Lung (tissue), 12 donors: Measurements from ENCODE around the gene CLIC5. TPM values are rescaled to one million over a fixed set of nuclear protein-coding genes. Genes with fewer than 3 reads are reported as not detected.
A peak's percentile ranks its signal among the peaks of the same experiment; 100 is the strongest.

Experiments
- ATAC-seq: fragments of 200-7000 bp; cut with Tn5 transposase; one replicate; pipeline ENCODE4 v1.9.1; 2020; ENCODE audit warnings: moderate number of reproducible peaks; ENCODE audit not compliant: insufficient read depth, low FRiP score
- DNase-seq, 3 donors: peaks; one replicate each; pipeline ENCODE4 v3.0.0-alpha.2; 2013 to 2017
- H3K27ac ChIP-seq, 2 donors: one replicate each; pipeline ENCODE4 v1.5.1; 2013; ENCODE audit warnings: mild to moderate bottlenecking in 2 of 2, moderate library complexity in 2 of 2, control low read depth in 1 of 2, inconsistent platforms in 1 of 2, low read depth in 1 of 2, low read length in 1 of 2
- H3K27me3 ChIP-seq, 3 donors: one replicate each; pipeline ENCODE4 v1.5.1; 2013; ENCODE audit warnings: low read length in 2 of 3; ENCODE audit not compliant: control insufficient read depth in 3 of 3, insufficient read depth in 3 of 3
- H3K36me3 ChIP-seq, 4 donors: one replicate each; pipeline ENCODE4 v1.5.1; 2013; ENCODE audit warnings: low read length in 4 of 4, mild to moderate bottlenecking in 1 of 4, moderate library complexity in 1 of 4; ENCODE audit not compliant: control insufficient read depth in 4 of 4, insufficient read depth in 4 of 4
- H3K4me1 ChIP-seq, 5 donors: one replicate each; pipeline ENCODE4 v1.5.1; 2013; ENCODE audit warnings: low read length in 5 of 5, mild to moderate bottlenecking in 2 of 5, moderate library complexity in 1 of 5; ENCODE audit not compliant: control insufficient read depth in 5 of 5, insufficient read depth in 5 of 5
- H3K4me3 ChIP-seq: one replicate; pipeline ENCODE4 v1.5.1; 2013; ENCODE audit warnings: mild to moderate bottlenecking, control low read depth, moderate library complexity
- H3K9ac ChIP-seq, 2 donors: one replicate each; pipeline ENCODE4 v1.5.1; 2013; ENCODE audit warnings: low read length in 2 of 2, control low read depth in 1 of 2; ENCODE audit not compliant: insufficient read depth in 1 of 2
- H3K9me3 ChIP-seq, 4 donors: one replicate each; pipeline ENCODE4 v1.5.1; 2013; ENCODE audit warnings: low read length in 3 of 4, mild to moderate bottlenecking in 1 of 4, moderate library complexity in 1 of 4; ENCODE audit not compliant: control insufficient read depth in 4 of 4, insufficient read depth in 3 of 4
- WGBS, 2 donors: extraction: QIAGEN DNeasy Blood & Tissue Kit; methylation state at CpG; one replicate each; pipeline ENCODE4 v1.1.7; 2013; 5-methylcytosine and 5-hydroxymethylcytosine counted together
- polyA plus RNA-seq, 2 donors: library from polyadenylated mRNA; stranded (reverse); fragments of 200-250 nt; gene quantifications; one replicate each; pipeline ENCODE4 v1.2.1, GENCODE V29; 2013
- total RNA-seq, 2 donors: library from RNA; depleted of rRNA in 1 of 2; stranded (reverse); fragments of >200 nt in 1 of 2; gene quantifications; one replicate each; pipeline ENCODE4 v1.2.1, GENCODE V29; 2014 to 2021
- TF ChIP-seq, protein P1 (sequence below): IDR thresholded peaks from 2 replicates; pipeline ENCODE4 v1.5.1; 2012; ENCODE audit warnings: mild to moderate bottlenecking; ENCODE audit errors: control extremely low read depth, extremely low read depth
- donor health status: control.
- donor health status: control.
- donor health status: Bipolar disorder and iron deficiency.
- donor health status: healthy.
- donor health status: DM: yes; HTN: yes; CAD: no.

The CLIC5 gene
- total and polyA plus RNA-seq, 4 donors = 14.8 to 92.3 (median 40.7) TPM

DNA sequence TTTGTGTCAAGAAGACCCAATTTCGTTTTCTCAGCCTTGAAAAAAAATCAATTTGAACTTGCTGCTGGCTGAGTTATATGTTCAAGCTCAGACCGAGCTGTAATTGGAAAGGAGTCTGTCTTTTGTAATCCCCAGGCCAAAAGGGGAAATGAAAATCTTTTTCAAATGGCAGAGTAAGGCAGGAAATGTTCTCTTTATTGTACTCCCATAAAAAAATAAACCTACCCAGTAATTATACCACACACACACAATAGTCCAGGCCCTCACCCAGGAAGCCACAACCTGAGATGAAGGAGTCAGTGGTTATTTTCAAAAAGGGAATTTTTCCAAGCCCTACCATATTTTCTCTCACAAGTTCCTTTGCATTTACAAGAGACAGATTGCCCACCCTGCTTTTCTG, 45.3 kb downstream of the CLIC5 start:
- Histone ChIP-seq H3K36me3 (no peaks in the 10 kb centered on the region), H3K9ac (no peak overlapping the region), H3K27me3 (no peaks in the 10 kb centered on the region), H3K27ac (peak overlapping the region in 1 of 2 donors; percentile 85), H3K9me3 (no peaks in the 10 kb centered on the region), H3K4me1 (peaks cover 0 to 54% (median 0%) of the 10 kb centered on the region in 5 donors), H3K4me3 (no peak overlapping the region)
- ATAC-seq (no peak), DNase-seq (no peak)
- WGBS, 2 donors = 12 to 41% methylated on average over 2 of the region's 2 CpGs
- TF ChIP-seq, protein P1, sequence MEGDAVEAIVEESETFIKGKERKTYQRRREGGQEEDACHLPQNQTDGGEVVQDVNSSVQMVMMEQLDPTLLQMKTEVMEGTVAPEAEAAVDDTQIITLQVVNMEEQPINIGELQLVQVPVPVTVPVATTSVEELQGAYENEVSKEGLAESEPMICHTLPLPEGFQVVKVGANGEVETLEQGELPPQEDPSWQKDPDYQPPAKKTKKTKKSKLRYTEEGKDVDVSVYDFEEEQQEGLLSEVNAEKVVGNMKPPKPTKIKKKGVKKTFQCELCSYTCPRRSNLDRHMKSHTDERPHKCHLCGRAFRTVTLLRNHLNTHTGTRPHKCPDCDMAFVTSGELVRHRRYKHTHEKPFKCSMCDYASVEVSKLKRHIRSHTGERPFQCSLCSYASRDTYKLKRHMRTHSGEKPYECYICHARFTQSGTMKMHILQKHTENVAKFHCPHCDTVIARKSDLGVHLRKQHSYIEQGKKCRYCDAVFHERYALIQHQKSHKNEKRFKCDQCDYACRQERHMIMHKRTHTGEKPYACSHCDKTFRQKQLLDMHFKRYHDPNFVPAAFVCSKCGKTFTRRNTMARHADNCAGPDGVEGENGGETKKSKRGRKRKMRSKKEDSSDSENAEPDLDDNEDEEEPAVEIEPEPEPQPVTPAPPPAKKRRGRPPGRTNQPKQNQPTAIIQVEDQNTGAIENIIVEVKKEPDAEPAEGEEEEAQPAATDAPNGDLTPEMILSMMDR = no peak

GRCh38 chr6:45969883-45970282, 45.8 kb downstream of the CLIC5 start:
- peak overlapping the region in 1 of 2 donors; percentile 85 for H3K27ac ChIP-seq

DNA sequence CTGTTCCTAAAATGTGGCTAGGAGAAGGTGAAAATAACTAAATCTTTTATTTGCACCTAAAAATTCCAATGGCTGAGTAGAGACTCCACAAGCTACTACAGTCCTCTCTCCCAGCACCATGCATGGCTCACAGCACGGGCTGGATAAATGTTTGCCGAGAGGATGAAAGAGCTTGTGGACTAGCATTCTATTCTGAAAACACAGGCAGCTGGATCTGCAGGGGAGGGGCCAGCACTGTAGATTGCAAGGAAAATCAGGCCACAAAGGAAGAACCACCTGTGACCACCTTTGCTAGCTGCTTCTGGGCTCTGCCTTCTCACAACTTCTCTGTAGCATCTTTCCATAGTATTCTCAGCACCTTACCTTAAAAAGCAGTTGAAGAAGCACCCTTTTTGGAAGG, 46.6 kb downstream of the CLIC5 start:
- Histone ChIP-seq H3K4me1 (peaks cover 0 to 59% (median 0%) of the 10 kb centered on the region in 5 donors), H3K36me3 (no peaks in the 10 kb centered on the region), H3K4me3 (no peak overlapping the region), H3K9ac (no peak overlapping the region), H3K27ac (no peak overlapping the region), H3K27me3 (no peaks in the 10 kb centered on the region), H3K9me3 (no peaks in the 10 kb centered on the region)
- DNase-seq (no peak), ATAC-seq (no peak)
- TF ChIP-seq, protein P1 = no peak
- 80 to 91% methylated on average over 2 of the region's 2 CpGs for WGBS, 2 donors

More at GRCh38 chr6:45969883-45970282, 45.8 kb downstream of the CLIC5 start:
- H3K36me3 ChIP-seq = no peaks in the 10 kb centered on the region
- peaks cover 0 to 59% (median 0%) of the 10 kb centered on the region in 5 donors for H3K4me1 ChIP-seq
- no peak for ATAC-seq
- DNase-seq = no peak
- TF ChIP-seq, protein P1 = no peak
- no peak overlapping the region for H3K9ac ChIP-seq
- 95 to 98% methylated on average over 2 of the region's 2 CpGs for WGBS, 2 donors
- no peaks in the 10 kb centered on the region for H3K27me3 ChIP-seq
- H3K9me3 ChIP-seq = no peaks in the 10 kb centered on the region
- no peak overlapping the region for H3K4me3 ChIP-seq

GRCh38 chr6:45967363-45967762, 48.3 kb downstream of the CLIC5 start:
- no peak for ATAC-seq
- Histone ChIP-seq H3K4me1 (peaks cover 0 to 51% (median 0%) of the 10 kb centered on the region in 5 donors), H3K36me3 (no peaks in the 10 kb centered on the region), H3K27me3 (no peaks in the 10 kb centered on the region), H3K4me3 (no peak overlapping the region), H3K9me3 (peaks cover 0 to 2% (median 0%) of the 10 kb centered on the region in 4 donors), H3K9ac (no peak overlapping the region), H3K27ac (no peak overlapping the region)
- TF ChIP-seq, protein P1 = no peak
- 89 to 95% methylated on average over 1 of the region's 1 CpG for WGBS, 2 donors
- DNase-seq = no peak
